Hepatocyte (in vitro differentiated cells): ENCODE results near the gene ZNF462.

ENCODE experiments used
- EZH2 ChIP-seq: fragments of 200-600 bp; sonication (generic); IDR thresholded peaks from 2 replicates; pipeline ENCODE4 v1.6.1; 2016; ENCODE audit warnings: antibody characterized with exemption, mild to moderate bottlenecking, borderline replicate concordance
- TF ChIP-seq, protein P1 (sequence below): fragments of 200-600 bp; sonication (generic); IDR thresholded peaks from 2 replicates; pipeline ENCODE4 v1.5.1; 2016; ENCODE audit warnings: antibody characterized with exemption, mild to moderate bottlenecking; ENCODE audit not compliant: poor library complexity

DNA sequence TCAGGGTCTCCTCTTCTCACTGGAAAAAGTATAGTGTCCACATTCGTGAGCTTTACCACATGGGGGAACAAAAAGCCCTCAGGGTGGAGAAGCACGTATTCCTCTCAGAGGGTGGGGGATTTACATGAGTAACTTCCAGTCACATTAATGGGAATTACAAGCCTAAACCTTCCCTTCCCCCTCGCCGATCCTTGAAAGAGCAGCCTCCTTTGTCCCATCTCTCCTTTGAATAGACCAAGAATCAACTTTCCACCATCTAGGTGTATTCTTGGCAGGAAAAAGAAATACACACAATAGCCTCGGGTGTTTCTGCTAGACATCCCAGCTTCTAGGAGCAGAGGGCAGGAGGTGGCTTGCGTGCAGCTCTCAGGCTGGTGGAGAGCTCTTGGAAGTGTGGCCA, 144.4 kb downstream of the ZNF462 start:
- TF ChIP-seq, protein P1, sequence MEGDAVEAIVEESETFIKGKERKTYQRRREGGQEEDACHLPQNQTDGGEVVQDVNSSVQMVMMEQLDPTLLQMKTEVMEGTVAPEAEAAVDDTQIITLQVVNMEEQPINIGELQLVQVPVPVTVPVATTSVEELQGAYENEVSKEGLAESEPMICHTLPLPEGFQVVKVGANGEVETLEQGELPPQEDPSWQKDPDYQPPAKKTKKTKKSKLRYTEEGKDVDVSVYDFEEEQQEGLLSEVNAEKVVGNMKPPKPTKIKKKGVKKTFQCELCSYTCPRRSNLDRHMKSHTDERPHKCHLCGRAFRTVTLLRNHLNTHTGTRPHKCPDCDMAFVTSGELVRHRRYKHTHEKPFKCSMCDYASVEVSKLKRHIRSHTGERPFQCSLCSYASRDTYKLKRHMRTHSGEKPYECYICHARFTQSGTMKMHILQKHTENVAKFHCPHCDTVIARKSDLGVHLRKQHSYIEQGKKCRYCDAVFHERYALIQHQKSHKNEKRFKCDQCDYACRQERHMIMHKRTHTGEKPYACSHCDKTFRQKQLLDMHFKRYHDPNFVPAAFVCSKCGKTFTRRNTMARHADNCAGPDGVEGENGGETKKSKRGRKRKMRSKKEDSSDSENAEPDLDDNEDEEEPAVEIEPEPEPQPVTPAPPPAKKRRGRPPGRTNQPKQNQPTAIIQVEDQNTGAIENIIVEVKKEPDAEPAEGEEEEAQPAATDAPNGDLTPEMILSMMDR: no peak
- TF ChIP-seq EZH2: no peak
